HG02938 (cell line): Measurements from ENCODE around the gene ST8SIA6.
"Not testable (repeated sequence)": the region's sequence is repeated elsewhere in the genome, so short reads cannot be mapped to it uniquely, and the experiment has no call there.

Experiments used
- ATAC-seq: cut with Tn5 transposase; IDR thresholded peaks from one replicate; pipeline ENCODE4 v1.9.1; 2021; ENCODE audit warnings: mild to moderate bottlenecking, moderate library complexity; ENCODE audit not compliant: unreplicated experiment

ST8SIA6 gene

DNA sequence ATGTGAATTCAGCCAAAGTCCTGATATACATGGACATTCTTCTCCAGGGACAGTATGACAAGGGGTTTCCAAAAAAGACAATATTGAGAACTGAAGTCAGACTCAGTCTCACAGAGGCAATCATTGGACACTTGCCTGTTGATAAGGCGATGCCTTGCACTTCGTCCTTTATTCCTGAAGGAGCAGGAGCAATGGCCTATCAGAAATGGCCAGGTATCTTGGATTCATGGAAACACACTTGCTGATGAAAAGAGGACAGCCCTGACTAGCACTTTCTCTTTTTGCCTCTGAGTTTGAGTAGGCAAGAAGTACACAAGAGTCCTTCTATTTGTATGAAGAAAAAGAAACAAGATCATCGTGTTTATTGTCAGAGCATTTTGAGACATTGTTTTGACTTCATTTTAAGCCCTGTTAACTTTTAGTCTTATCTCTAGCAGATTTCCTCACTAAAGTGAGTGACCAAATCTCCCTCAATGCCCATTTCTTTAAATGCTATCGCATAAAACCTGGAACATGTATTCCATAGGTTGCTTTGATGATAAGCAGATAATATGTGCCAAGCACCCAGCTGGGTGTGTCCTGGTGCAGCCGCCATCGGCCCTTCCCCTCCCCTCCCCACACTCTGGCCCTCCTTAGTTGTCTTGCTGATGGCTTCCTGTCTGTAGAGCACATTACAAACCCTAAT is 26.6 kb downstream of the ST8SIA6 start:
- ATAC-seq: no peak

DNA sequence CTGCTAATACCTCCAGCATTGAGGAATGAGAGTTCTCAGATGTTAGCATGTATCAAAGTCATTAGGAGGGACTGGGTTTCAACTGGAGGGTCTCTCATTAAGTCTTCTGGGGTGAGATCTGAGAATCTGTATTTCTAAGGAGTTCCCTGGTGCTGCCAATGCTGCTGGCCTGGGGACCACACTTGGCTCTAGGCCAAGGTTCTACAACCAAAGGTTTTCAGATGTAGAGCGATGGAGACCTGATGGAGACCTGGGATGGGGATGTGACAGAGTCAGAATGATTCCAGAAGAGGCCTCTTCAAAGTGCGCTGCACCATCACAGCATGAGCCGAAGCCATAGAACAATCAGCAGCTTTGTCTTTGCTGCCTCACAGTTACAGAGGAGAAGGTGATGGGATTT is 27.2 kb downstream of the ST8SIA6 start:
- no peak for ATAC-seq

DNA sequence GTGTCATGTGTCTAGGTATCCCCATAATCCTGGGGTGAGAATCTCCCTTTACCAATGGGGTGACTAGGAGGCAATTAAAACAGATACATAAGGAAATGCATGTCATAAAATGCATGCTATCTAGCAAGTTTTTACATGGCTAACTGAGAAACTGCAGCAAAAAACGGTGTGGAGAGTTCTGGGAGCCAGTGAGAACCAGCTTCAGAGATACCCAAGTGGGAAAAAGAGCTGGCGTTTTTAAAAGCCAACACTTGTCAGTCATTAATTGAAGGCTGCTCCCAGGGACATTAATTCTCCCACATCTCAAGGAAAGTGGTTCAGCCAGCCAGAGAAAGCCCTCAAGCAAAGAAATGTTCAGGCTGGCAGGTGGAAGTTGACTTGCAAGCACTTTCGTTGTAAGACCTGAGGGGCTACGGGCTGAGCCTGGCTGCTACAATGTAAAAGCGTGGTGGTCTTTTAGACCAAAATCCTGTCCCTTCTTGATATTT is 28.1 kb downstream of the ST8SIA6 start:
- no peak for ATAC-seq

DNA sequence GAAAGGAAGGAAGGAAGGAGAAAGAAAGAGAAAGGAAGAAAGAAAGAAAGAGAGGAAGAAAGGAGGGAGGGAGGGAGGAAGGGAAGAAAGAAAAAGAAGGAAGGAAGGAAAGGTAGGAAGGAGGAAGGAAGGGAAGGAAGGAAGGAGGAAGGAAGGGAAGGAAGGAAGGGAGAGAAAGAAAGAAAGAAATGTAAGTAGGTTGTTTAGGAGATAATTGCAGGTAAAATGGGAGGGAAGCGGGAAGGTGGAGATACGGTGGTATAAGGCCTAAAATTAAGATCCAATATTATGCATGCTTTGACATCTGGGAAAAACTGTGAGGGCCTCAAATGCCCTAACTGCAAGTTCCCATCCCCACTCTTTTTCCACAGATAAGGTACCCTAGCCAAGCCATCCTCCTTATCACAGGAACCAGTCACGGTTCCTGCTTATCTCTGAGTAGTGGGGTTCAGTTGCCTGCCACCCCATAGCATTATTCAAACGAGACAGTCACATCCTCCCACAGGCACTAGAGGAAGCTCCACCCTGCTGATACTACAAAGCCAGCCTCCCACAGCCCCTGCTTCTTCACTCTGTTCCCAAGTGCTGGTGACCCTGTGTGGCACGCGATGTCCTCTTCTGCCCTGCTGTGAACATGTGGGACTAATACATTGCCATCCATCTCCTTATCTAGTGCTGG is 28.7 kb downstream of the ST8SIA6 start:
- ATAC-seq: no peak

DNA sequence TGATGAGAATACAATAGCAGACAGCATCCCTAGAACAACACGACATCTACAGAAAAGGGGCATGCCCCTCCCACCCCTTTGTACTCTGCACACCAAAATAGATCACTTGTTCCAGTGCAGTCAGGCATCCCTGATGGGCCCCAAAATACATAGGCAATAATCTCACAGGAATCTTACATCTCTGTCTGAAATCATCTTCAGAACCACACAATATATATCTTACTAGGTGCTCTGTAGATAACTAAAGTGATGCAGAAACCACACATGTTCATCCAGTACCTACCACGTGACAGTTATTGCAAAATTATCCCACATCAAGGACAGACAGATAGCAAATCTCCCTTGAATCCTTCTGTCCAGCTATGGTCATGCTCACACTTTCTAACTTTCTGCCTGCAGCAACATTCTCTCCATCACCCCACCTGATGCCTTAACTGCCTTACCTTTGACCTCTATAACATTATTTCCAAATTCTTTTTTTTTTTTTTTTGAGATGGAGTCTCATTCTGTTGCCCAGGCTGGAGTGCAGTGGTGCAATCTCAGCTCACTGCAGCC is 30.7 kb downstream of the ST8SIA6 start:
- ATAC-seq: no peak

DNA sequence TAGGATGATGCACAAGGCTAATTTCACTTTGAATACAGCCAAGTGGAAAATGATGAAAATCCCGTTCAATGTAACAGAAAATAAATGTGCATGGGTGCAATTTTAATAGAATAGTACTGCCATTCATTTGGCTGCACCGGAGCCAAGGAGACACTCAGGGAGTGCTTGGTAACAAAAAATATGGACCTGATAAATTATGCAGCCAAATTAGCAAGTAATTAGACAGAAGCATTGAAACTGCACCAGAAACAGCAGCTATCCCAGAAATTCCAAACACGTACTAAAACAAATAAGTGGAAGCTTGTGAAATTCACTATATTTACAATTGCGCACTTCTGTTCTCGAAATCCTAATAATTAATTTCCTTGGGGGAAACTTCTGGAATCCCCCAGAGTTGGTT is 31.5 kb downstream of the ST8SIA6 start:
- no peak for ATAC-seq

DNA sequence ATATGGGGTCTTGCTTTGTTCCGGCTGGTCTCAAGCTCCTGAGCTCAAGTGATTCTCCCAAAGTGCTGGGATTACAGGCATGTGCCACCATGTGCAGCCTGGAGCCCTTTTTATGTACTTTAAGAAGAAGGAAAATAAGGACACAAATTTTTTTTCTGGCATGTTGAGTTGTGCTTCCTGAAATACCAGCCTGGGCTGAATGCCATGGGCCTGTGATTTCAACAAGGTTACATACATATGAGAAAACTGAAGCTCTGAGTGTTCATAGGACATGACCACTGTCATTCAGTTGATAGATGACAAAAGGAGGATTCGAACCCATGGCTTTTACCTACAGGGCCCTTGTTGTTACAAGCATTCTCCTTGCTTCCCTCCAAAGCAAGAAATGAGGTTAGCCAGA is 36.1 kb downstream of the ST8SIA6 start:
- ATAC-seq: no peak

DNA sequence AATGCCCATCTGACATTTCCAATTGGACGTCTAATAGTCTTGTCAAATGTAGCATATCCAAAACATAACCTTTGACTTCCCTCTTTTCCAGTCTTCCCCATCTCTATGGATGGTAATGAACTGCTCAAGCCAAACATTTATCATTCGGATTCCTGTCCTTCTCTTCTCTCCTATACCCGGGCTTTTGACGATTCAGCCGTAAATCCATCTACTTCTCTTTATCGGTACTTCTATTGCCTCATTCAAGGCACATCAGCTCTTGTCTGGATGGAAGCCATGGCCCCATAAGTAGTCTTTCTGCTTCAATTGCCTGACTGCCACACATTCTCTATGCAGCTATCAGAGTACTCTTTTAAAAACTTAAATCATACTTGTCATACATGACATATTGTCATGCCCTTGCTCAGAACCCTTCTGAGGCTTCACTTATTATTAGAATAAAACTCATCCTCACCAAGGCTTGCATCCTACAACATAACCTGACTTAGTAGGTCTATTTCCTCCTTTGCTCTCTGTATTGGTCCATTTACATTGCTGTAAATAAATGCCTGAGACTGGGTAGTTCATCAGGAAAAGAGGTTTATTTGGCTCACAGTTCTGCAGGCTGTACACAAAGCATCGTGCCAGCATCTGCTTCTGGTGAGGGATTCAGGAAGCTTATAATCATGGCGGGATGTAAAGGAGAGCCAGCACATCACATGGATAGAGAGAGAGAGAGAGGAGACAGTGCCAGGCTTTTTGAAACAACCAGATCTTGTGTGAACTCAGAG is 37.8 kb downstream of the ST8SIA6 start:
- ATAC-seq: no peak

DNA sequence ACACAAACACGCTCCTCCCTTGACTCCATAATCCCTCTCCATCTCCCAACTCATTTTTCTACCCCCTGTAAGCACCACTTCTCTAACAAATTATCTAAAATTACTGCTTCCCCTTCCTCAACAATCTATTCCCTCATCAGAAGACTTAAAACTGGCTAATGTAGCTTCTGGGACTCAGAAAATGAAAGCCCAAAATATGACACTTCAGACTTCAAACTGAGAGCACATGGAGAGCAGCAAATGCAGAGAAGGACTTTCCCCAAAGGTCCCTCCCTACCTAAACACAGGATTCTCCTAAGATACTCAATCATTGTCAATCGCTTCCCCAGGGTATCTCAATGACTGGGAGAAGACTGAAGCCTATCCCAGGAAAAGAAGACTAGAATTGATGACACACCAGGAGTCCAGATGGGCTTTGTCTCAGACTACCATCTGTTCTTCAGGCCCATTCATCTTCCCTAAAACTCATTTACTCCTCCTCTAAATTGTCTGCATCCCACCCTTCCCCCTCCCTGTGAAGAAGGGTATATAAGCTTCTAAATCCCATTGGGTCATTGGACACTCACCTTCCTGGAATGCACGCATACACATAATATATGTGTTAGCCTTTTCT is 39.2 kb downstream of the ST8SIA6 start:
- no peak for ATAC-seq

DNA sequence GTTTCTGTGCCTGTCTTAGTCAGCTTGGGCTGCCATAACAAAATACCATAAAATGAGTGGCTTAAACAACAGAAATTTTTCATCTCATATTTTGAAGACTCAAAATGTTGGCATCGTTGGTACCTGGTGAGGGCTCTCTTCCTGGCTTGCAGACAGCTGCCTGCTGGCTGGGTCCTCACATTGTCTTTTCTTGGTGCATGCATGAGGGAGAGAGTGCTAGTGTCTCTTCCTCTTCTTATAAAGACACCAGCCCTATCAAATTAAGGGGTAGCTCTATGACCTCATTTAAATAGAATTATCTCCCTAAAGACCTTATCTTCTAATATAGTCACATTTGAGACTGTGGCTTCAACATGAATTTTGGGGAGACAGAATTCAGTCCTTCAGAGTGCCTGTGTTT is 39.9 kb downstream of the ST8SIA6 start:
- no peak for ATAC-seq

DNA sequence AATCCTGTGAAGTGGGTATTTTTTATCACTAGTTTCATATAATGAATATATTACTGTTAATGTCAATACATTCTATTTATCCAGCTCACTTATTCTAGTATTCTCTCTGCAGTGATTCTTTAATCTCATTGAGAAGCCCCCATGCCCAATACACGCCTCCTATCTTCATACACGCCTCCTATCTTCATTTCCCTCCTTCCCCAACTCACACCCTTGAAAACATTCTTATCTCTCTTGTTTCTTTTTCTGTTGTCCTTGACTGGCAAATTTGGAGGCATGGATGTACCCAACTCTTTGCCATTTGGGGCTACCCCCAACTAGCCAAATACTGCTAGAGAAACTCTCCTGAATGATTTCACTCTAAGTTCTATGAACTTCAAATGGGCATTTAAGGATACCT is 40.5 kb downstream of the ST8SIA6 start:
- no peak for ATAC-seq

DNA sequence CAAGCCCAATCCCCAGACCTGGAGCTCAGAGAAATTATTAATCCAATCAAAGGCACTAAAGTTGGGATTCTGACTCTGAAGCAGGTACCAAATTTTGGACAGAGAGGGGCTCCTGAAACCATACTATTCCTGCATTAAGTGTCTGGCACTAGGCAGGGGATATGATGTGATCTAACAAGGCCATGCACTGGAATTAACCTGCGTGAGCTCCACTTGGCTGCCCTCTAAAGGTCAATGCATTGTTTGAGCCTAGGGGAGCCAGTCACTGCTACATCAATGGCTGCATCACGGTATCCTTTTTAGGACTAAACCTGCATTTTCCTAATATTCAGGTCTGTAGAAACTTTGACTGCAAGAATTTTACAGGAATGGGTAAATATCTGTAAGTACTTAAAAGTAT is 42.1 kb downstream of the ST8SIA6 start:
- no peak for ATAC-seq

DNA sequence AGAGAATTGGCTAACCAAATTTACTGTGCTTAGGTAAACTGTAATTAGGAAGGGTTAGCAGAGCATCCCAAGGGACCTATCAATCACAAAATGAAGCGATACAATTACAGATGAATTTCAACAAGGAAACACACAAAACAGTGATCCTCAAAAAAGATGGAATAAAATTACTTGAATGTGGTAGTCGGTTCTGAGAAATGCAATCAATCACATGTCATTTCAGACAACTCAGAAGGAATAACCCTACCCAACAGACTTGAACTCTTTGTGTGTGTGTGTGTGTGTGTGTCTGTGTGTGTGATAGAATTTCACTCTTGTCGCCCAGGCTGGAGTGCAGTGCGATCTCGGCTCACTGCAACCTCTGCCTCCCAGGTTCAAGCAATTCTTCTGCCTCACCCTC is 43.5 kb downstream of the ST8SIA6 start:
- no peak for ATAC-seq

DNA sequence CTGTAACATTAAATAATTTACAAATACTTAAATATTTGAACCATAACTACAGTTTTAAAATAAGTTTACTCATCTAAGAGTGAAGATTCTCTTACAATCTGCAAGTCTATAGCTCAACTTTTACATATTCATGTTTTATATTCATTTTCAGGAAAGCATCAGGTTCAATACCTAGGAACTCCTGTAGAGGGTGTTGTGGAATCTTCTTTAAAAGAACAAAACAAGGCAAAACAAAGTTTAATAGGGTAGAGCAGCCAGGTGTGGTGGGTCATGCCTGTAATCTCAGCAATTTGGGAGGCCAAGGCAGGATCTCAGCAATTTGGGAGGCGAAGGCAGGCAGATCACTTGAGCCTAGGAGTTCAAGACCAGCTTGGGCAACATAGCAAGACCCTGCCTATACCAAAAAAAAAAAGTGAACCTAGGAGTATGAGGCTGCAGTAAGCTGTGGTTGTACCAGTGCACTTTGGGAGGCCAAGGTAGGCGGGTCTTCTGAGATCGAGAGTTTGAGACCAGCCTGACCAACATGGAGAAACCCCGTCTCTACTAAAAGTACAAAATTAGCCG is 45.1 kb downstream of the ST8SIA6 start:
- no peak for ATAC-seq

DNA sequence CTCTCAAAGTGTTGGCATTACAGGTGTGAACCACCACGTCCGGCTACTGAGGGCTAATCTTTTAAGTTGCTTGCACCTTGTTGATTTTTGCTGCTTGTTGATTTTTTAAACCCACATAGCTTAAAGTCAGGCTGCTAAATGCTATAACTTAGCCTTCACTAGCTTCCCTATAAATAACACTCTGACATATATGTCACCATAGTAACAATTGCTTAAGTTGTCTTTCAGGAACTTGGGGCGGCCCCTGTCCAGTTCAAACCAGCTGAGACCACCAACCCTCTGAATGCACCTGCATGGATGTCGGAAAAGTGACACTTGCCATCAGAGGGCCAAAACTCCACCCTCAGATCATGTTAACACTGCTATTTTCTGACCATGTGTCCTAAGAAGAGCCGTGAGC is 47.3 kb downstream of the ST8SIA6 start:
- ATAC-seq: no peak

DNA sequence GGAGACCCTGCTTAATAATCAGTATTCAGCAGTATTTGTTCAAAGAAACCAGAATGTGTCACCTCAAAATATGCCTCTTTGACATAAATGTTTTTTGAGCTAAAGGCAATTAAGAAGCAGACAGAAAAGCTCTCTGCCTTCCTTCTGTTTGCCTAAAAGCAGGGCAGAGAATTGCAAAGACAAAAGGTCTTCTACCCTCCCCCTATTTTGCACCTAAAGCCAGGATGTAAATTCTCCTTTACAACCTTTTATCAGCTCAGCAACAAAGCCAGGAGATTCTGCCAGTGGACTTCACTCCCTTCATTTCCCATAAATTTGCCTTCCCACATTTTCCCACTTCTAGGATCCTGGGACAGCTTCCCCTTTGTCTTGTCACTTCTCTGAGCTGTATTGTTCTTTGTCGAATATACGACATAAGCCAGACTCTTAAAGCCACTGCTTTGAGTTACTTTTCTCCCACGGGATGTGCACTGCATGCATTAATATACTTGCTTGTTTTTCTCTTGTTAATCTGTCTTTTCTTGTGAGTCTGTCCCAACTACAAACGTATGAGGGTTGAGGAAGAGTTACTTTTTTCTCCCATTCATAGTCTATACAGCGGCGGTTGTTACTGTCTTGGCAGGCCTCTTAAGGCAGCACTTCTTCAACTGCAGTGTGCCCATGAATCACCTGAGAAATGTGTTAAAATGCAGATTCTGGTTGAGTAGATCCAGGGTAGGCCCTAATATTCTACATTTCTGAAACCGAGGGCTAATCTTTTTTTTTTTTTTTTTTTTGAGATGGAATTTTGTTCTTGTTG is 48.2 kb downstream of the ST8SIA6 start:
- ATAC-seq: no peak

DNA sequence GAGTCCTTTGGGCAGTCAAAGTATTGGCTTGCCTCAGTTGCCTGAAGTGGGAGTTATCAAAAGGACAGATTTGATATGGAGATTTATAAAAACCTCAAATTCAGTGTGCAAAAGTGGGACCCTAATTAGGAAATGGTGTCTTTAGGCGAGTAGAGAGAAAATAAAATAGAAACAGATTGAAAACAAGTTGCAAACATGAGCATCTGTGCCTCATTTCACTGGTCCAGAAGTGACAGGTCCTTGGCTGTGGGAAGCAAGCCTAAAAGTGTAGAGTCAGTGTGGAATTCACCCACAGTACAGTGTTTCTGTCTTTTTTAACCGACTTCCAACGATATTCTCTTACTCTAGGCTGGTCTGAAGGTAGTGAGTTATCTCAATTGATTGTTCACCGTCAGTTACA is 51.2 kb downstream of the ST8SIA6 start:
- no peak for ATAC-seq

DNA sequence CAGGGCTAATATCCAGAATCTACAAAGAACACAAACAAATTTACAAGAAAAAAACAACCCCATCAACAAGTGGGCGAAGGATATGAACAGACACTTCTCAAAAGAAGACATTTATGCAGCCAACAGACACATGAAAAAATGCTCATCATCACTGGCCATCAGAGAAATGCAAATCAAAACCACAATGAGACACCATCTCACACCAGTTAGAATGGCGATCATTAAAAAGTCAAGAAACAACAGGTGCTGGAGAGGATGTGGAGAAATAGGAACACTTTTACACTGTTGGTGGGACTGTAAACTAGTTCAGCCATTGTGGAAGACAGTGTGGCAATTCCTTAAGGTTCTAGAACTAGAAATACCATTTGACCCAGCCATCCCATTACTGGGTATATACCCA is 52.4 kb downstream of the ST8SIA6 start:
- ATAC-seq: not testable (repeated sequence)

DNA sequence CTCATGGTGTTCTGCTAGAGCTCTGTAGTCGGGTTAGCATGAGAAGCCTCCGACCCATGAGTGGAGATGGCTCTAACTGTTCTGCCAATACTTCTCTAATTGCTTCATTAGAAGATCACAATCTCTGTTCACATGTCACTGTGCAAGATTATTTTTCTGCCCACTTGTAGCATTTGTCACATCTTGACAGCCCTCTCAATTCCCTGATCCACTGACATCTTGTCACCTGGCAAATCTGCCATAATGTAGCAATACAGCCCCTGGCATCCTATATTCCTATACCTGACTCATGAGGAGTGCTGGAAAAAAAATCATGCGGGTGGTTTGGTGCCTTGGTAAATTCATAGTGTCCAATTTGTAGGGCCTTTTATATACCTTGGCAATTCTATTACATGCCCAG is 58.4 kb downstream of the ST8SIA6 start:
- no peak for ATAC-seq

DNA sequence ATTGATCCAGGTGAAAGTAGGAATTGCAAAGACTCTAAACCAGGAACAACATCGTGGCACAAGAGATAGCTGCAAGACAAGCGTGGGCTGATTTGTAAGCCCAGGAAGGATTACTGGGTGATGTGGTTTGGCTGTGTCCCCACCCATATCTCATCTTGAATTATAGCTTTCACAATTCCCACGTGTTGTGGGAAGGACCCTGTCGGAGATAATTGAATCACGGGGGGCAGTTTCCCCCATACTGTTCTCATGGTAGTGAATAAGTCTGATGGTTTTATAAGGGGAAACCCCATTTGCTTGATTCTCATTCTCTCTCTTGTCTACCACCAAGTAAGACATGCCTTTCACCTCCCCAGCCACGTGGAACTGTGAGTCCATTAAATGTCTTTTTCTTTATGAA is 59.5 kb downstream of the ST8SIA6 start:
- no peak for ATAC-seq
